Measurements from ENCODE around the gene RIT2.

GRCh38 chr18:42706618-42707017, 408.9 kb downstream of the RIT2 start:
- TF ChIP-seq CTCF (IDR thresholded peaks at IDR 0.05) (no peak), POLR2AphosphoS5 (IDR thresholded peaks at IDR 0.05) (no peak), POLR2A (IDR thresholded peaks at IDR 0.05; ENCODE audit: low read depth) (no peak), EP300 (IDR thresholded peaks at IDR 0.05) (no peak)

All from esophagus muscularis mucosa (tissue), 4 donors.